GM18507 (cell line): ENCODE results near the gene RNF123.

Source experiments
- DNase-seq: peaks from one replicate; pipeline ENCODE4 v3.0.0; 2011; ENCODE audit warnings: low read depth; ENCODE audit not compliant: insufficient read length; ENCODE audit errors: extremely low spot score
- FAIRE-seq: peaks from 2 replicates; lab custom pipeline; 2011; peaks lifted over from hg19 to GRCh38; lab: Jason Lieb, UNC

Gene RNF123

GRCh38 chr3:49689046-49689907 lies at the start of gene RNF123, which contains the start of gene MST1:
RNF123 (plus strand) TSS chr3:49689557; CDS start chr3:49691166, 1,609 bp downstream.
MST1 (minus strand) TSS chr3:49689474; CDS start chr3:49688691, 783 bp downstream.
- peak; percentile 42 for FAIRE-seq

GRCh38 chr3:49641292-49641691 lies 48.1 kb upstream of the RNF123 start:
- FAIRE-seq (no peak), DNase-seq (no peak)

More at GRCh38 chr3:49689046-49689907, at the start of gene RNF123, which contains the start of gene MST1:
- DNase-seq: peak; percentile 91

- no peak for DNase-seq
- FAIRE-seq: no peak
Observed at GRCh38 chr3:49641921-49642707, 47.2 kb upstream of the RNF123 start.

- DNase-seq (no peak), FAIRE-seq (no peak)
Observed at GRCh38 chr3:49642708-49643145, 46.6 kb upstream of the RNF123 start.

GRCh38 chr3:49644684-49645083 lies 44.7 kb upstream of the RNF123 start:
- FAIRE-seq: no peak
- no peak for DNase-seq

DNA sequence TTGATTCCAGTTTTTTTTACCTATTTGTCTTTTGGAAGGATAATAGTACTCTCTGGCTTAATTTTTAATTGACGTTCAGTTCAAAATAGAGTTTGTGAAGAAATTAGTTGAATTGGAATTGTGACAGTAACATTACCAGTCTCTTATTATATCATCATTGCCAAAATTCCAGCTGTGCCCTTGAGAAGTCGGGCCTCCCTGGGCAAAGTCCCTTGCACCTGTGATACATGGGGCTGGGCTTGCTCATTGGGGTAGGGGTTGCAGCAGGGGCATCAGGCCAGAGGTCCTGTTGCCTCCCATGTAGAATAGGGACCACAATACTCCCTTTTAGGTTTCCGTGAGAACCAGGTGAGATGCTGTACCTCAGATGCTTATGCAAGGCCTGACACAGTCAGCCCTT lies 43.1 kb upstream of the RNF123 start:
- DNase-seq (no peak), FAIRE-seq (no peak)

DNA sequence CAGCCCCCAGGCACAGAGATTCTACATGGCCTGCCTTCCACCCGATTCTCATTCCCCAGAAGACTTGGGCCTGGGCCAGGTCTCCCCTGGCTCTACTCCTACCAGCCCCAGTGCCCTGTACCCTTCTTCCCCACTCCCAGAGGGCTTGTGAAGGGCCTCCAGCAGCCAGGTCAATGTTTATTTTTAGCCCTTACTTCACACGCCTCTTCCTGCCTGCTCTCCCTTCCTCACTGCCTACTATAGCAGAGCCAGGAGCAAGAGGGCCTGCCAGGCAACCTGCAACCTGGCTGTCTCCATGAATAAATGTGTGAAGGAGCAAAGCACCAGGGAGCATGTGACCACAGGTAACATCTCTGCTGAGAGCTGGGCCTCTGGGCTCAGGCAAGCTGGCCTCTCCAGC lies 41.6 kb upstream of the RNF123 start:
- peak; percentile 39 for FAIRE-seq

GRCh38 chr3:49648354-49649019 lies 40.9 kb upstream of the RNF123 start:
- FAIRE-seq (no peak), DNase-seq (no peak)

More for the DNA sequence above, 41.6 kb upstream of the RNF123 start:
- DNase-seq: no peak

DNA sequence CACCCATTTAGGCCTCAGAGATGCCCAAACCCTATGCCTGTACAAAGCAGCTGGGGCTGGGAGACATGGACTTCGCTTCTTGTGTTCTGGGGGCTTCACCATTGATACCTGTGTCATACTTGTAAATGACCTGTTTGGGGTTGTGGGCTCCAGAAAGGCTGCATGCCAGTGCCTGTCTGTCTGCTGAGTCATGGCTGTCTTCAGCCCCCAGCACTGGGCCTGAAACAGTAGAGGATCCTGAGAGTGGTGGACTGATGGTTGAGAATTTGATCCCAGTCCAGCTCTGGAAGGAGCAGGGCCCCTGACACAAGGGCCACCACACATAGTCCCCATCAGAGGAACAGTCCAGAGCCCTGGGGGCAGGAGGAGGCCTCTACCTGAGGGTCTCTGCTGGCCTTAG lies 39.8 kb upstream of the RNF123 start:
- no peak for DNase-seq
- FAIRE-seq: no peak

GRCh38 chr3:49650177-49650576 lies 39.2 kb upstream of the RNF123 start:
- FAIRE-seq: no peak
- no peak for DNase-seq

GRCh38 chr3:49650637-49651036 lies 38.7 kb upstream of the RNF123 start:
- DNase-seq (no peak), FAIRE-seq (no peak)

- no peak for FAIRE-seq
- no peak for DNase-seq
Observed at GRCh38 chr3:49652218-49652902, 37.0 kb upstream of the RNF123 start.

- no peak for DNase-seq
- FAIRE-seq: no peak
Observed at GRCh38 chr3:49652903-49653415, 36.4 kb upstream of the RNF123 start.

- FAIRE-seq (no peak), DNase-seq (no peak)
Observed at GRCh38 chr3:49653621-49654020, 35.7 kb upstream of the RNF123 start.

DNA sequence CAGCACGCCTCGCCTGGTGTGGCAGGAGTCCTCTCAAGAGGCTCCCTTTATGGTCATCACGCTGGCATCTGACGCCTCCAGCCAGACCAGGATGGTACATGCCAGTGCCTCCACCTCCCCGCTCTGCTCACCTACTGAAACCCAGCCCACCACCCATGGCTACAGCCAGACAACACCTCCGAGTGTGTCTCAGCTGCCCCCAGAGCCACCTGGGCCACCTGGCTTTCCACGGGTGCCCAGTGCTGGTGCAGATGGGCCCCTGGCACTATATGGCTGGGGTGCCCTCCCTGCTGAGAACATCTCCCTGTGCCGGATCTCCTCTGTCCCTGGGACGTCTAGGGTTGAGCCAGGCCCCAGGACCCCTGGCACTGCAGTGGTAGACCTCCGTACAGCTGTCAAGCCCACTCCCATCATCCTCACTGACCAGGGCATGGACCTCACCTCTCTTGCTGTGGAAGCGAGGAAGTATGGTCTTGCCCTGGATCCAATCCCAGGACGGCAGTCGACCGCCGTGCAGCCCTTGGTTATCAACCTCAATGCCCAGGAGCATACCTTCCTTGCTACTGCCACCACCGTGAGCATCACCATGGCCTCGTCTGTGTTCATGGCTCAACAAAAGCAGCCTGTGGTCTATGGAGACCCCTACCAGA lies 35.1 kb upstream of the RNF123 start:
- no peak for FAIRE-seq
- no peak for DNase-seq

DNA sequence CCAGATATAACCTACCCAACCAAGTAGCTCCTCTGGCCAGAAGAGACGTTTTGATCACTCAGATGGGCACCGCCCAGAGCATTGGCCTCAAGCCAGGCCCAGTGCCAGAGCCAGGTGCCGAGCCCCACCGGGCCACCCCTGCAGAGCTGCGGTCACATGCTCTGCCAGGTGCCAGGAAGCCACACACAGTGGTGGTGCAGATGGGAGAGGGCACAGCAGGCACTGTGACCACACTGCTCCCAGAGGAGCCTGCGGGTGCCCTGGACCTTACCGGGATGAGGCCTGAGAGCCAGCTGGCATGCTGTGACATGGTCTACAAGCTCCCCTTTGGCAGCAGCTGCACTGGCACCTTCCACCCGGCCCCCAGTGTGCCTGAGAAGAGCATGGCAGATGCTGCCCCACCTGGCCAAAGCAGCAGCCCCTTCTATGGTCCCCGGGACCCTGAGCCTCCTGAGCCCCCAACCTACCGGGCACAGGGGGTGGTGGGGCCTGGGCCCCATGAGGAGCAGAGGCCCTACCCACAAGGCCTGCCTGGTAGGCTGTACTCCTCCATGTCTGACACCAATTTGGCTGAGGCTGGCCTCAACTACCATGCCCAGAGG lies 34.3 kb upstream of the RNF123 start:
- DNase-seq: no peak
- FAIRE-seq: no peak

GRCh38 chr3:49655731-49656285 lies 33.5 kb upstream of the RNF123 start:
- DNase-seq: no peak
- no peak for FAIRE-seq

GRCh38 chr3:49656541-49657112 lies 32.7 kb upstream of the RNF123 start:
- DNase-seq (no peak), FAIRE-seq (no peak)
